GM13977 (cell line): ENCODE results near the gene KAT5.
"Not testable (repeated sequence)": the region's sequence is repeated elsewhere in the genome, so short reads cannot be mapped to it uniquely, and the experiment has no call there.

Experiments used
- DNase-seq: peaks from one replicate; pipeline ENCODE4 v3.0.0; 2012; ENCODE audit warnings: low spot score
- CTCF ChIP-seq: IDR thresholded peaks from 2 replicates; pipeline ENCODE4 v1.5.1; 2012; ENCODE audit warnings: mild to moderate bottlenecking, control low read depth; ENCODE audit not compliant: insufficient read depth; ENCODE audit errors: extremely low read depth, missing control alignments
- in situ Hi-C: fragments of 300-500 bp; cut with MboI; formaldehyde crosslinking; loops from one replicate; pipeline ENCODE4 v1.12.0; 2022; ENCODE audit warnings: low sequenced_read_pairs, low pct_unique_long_range_greater_than_20kb, mixed read lengths, inconsistent platforms; ENCODE audit not compliant: unreplicated experiment

The KAT5 gene

GRCh38 chr11:65680192-65680743, 31.8 kb upstream of the KAT5 start:
- TF ChIP-seq CTCF: no peak
- in situ Hi-C loops: no loop called here
- DNase-seq: no peak

- in situ Hi-C loops, DNase-seq: not testable (repeated sequence)
Measured at GRCh38 chr11:65683480-65683879, 28.6 kb upstream of the KAT5 start.

GRCh38 chr11:65685981-65686380, 26.1 kb upstream of the KAT5 start:
- no peak for TF ChIP-seq CTCF
- in situ Hi-C loops: no loop called here
- no peak for DNase-seq

- in situ Hi-C loops, DNase-seq: not testable (repeated sequence)
Measured at GRCh38 chr11:65691847-65692246, 20.2 kb upstream of the KAT5 start.

GRCh38 chr11:65692367-65692766, 19.7 kb upstream of the KAT5 start:
- no peak for TF ChIP-seq CTCF
- in situ Hi-C loops: no loop called here

GRCh38 chr11:65695459-65696241, 16.4 kb upstream of the KAT5 start:
- no peak for TF ChIP-seq CTCF
- no peak for DNase-seq
- in situ Hi-C loops: no loop called here

More at GRCh38 chr11:65692367-65692766, 19.7 kb upstream of the KAT5 start:
- no peak for DNase-seq

GRCh38 chr11:65696802-65697552, 15.1 kb upstream of the KAT5 start:
- TF ChIP-seq CTCF: no peak
- DNase-seq: no peak
- in situ Hi-C loops: no loop called here
